Esophagus squamous epithelium (tissue), 5 donors: ENCODE data around the gene ZNF407. TPM values are rescaled to one million over a fixed set of nuclear protein-coding genes. Genes with fewer than 3 reads are reported as not detected.

ENCODE experiments used
- DNase-seq: peaks from one replicate; lab custom pipeline; 2025; lab: John Stamatoyannopoulos, UW
- H3K27ac ChIP-seq, 4 donors: fragments of 200-600 bp; sonication (generic); one replicate each; pipeline ENCODE4 v1.5.1; 2016 to 2019; ENCODE audit warnings: mild to moderate bottlenecking in 1 of 4
- H3K27me3 ChIP-seq, 4 donors: fragments of 200-600 bp; sonication (generic); 1 replicate in 3 of 4; 2 replicates in 1 of 4; pipeline versions ENCODE4 v1.5.1 to v1.6.0; 2017 to 2021; ENCODE audit warnings: antibody characterized with exemption in 1 of 4
- H3K36me3 ChIP-seq, 3 donors: fragments of 200-600 bp; sonication (generic); one replicate each; pipeline ENCODE4 v1.5.1; 2016 to 2019
- H3K4me1 ChIP-seq, 3 donors: fragments of 200-600 bp; sonication (generic); one replicate each; pipeline ENCODE4 v1.5.1; 2017 to 2019
- H3K4me3 ChIP-seq, 4 donors: fragments of 200-600 bp; sonication (generic); 1 replicate in 3 of 4; 2 replicates in 1 of 4; pipeline ENCODE4 v1.5.1; 2016 to 2019; ENCODE audit warnings: mild to moderate bottlenecking in 2 of 4, moderate library complexity in 1 of 4
- H3K9me3 ChIP-seq, 3 donors: fragments of 200-600 bp; sonication (generic); one replicate each; pipeline ENCODE4 v1.5.1; 2016 to 2019
- POLR2A ChIP-seq, 4 donors: fragments of 450-650 bp; IDR thresholded peaks; one replicate each; pipeline ENCODE4 v1.6.1; 2017; ENCODE audit warnings: antibody characterized with exemption in 4 of 4, mild to moderate bottlenecking in 4 of 4, moderate library complexity in 3 of 4
- WGBS, 2 donors: methylation state at CpG; one replicate each; pipeline ENCODE4 v1.1.5; 2018; 5-methylcytosine and 5-hydroxymethylcytosine counted together
- intact Hi-C: fragments of 100-400 bp; cut with DNase I; formaldehyde crosslinking; loops from one replicate; pipeline ENCODE4 v1.15.0; 2022
- total RNA-seq, 4 donors: library from RNA; depleted of rRNA; stranded (reverse); fragments of >200 nt; gene quantifications; one replicate each; pipeline ENCODE4 v1.1.0, GENCODE V29; 2016
- TF ChIP-seq, protein P1 (sequence below), 6 experiments: fragments of 450-650 bp in 4 of 6; fragments of 200-600 bp in 2 of 6; sonication (generic) in 2 of 6; IDR thresholded peaks; one replicate each; pipeline ENCODE4 v1.5.1; 2016 to 2019; ENCODE audit warnings: antibody characterized with exemption in 6 of 6, mild to moderate bottlenecking in 4 of 6, moderate library complexity in 4 of 6
- donor health status: DM: yes; HTN: yes; CAD: no.

Gene ZNF407
- total RNA-seq, 4 donors from 2014 or later: 6.4 to 21.2 (median 13.1) TPM

DNA sequence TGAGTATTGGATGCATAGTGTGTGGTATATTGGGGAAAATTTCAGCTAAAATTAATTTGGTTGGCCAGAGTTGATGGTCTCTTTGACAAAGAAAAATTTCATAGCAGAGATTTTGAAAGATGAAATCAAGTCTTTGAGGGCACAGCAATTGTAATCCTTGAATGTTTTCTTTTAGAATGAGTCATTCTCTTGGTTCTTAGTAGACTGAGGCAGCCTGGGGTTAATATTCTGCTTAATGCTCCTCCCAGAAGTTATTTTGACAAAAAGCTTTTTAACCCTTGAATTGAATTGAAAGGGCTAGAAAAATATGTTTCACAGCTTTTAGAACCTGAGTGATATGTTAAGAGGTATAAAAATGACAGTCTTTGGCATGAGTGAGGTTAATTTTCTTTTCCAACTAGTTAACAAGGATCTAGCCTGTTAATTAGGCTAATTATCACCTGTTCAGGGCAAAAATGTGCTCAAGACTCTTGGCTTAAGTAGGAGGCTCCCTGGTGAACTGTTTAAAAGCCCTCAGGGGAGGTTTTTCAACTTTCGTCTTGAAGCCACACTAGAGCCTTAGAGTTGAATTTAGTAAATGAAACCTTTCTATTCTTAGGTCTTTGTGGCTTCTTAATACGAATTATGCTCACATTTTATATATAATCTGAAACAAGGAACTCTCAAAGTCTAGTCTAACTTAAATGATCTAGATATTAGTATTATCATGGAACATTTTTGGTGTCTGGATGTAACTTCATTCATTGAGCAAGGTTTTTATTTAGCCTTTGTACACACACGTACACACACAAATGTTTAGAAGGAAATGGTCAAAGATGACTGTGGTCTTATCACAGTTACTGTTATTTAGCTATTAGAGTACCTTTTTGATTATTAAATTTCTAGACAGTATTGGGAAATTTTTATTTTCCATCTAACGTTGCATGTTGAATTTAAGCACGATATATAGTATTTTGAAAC, 272.5 kb downstream of the ZNF407 start:
- Histone ChIP-seq H3K4me3 (no peak overlapping the region), H3K9me3 (no peaks in the 10 kb centered on the region), H3K27ac (no peak overlapping the region), H3K36me3 (no peaks in the 10 kb centered on the region), H3K4me1 (peaks cover 0 to 7% (median 0%) of the 10 kb centered on the region in 3 donors), H3K27me3 (no peaks in the 10 kb centered on the region)
- intact Hi-C loops: no loop called here
- 66 to 74% methylated on average over 5 of the region's 5 CpGs for WGBS, 2 donors
- DNase-seq: no peak
- TF ChIP-seq, protein P1, sequence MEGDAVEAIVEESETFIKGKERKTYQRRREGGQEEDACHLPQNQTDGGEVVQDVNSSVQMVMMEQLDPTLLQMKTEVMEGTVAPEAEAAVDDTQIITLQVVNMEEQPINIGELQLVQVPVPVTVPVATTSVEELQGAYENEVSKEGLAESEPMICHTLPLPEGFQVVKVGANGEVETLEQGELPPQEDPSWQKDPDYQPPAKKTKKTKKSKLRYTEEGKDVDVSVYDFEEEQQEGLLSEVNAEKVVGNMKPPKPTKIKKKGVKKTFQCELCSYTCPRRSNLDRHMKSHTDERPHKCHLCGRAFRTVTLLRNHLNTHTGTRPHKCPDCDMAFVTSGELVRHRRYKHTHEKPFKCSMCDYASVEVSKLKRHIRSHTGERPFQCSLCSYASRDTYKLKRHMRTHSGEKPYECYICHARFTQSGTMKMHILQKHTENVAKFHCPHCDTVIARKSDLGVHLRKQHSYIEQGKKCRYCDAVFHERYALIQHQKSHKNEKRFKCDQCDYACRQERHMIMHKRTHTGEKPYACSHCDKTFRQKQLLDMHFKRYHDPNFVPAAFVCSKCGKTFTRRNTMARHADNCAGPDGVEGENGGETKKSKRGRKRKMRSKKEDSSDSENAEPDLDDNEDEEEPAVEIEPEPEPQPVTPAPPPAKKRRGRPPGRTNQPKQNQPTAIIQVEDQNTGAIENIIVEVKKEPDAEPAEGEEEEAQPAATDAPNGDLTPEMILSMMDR (IDR thresholded peaks at IDR 0.05): no peak

GRCh38 chr18:74870950-74871349, 273.3 kb downstream of the ZNF407 start:
- H3K27me3 ChIP-seq: no peaks in the 10 kb centered on the region
- H3K36me3 ChIP-seq: no peaks in the 10 kb centered on the region
- intact Hi-C loops: no loop called here
- 95 to 98% methylated on average over 5 of the region's 5 CpGs for WGBS, 2 donors
- DNase-seq: no peak
- no peak for TF ChIP-seq POLR2A (IDR thresholded peaks at IDR 0.05)
- TF ChIP-seq, protein P1 (IDR thresholded peaks at IDR 0.05): no peak
- H3K9me3 ChIP-seq: no peaks in the 10 kb centered on the region
- no peak overlapping the region for H3K27ac ChIP-seq
- peaks cover 0 to 7% (median 0%) of the 10 kb centered on the region in 3 donors for H3K4me1 ChIP-seq
- no peak overlapping the region for H3K4me3 ChIP-seq

DNA sequence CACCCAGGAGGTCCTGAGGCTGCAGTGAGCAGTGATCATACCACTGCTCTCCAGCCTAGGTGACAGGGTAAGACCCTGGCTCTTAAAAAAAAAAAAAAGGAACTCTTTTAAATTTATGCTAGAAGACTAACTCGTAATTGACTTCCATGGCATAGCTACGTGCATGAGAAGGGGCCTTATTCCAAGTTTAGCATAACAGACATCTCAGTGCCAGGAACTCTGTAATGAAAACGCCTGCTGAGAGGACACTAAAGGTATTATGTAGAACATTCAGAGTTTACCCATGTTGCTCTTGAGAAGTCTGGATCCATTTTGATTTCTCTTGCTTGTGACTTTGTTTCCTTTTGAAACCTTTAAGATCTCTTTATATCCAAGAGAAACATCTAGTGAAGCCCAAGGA, 276.0 kb downstream of the ZNF407 start:
- H3K36me3 ChIP-seq: peaks cover 0 to 6% (median 0%) of the 10 kb centered on the region in 3 donors
- H3K4me1 ChIP-seq: peaks cover 0 to 7% (median 0%) of the 10 kb centered on the region in 3 donors
- no peaks in the 10 kb centered on the region for H3K9me3 ChIP-seq
- TF ChIP-seq, protein P1 (IDR thresholded peaks at IDR 0.05): no peak
- TF ChIP-seq POLR2A (IDR thresholded peaks at IDR 0.05): no peak
- intact Hi-C loops: no loop called here
- WGBS, 2 donors: 74 to 96% methylated on average over 3 of the region's 3 CpGs
- H3K27ac ChIP-seq: no peak overlapping the region
- no peaks in the 10 kb centered on the region for H3K27me3 ChIP-seq
- H3K4me3 ChIP-seq: no peak overlapping the region
- DNase-seq: no peak

GRCh38 chr18:74874351-74874750, 276.7 kb downstream of the ZNF407 start:
- WGBS, 2 donors: 88 to 94% methylated on average over 5 of the region's 5 CpGs
- H3K9me3 ChIP-seq: no peaks in the 10 kb centered on the region
- DNase-seq: no peak
- H3K4me1 ChIP-seq: peaks cover 0 to 7% (median 0%) of the 10 kb centered on the region in 3 donors
- intact Hi-C loops: no loop called here
- no peaks in the 10 kb centered on the region for H3K27me3 ChIP-seq
- H3K4me3 ChIP-seq: no peak overlapping the region
- H3K36me3 ChIP-seq: peaks cover 0 to 6% (median 0%) of the 10 kb centered on the region in 3 donors
- TF ChIP-seq, protein P1 (IDR thresholded peaks at IDR 0.05): no peak
- TF ChIP-seq POLR2A (IDR thresholded peaks at IDR 0.05): no peak
- H3K27ac ChIP-seq: no peak overlapping the region

- Histone ChIP-seq H3K4me3 (no peak overlapping the region), H3K27ac (no peak overlapping the region), H3K36me3 (peaks cover 0 to 24% (median 0%) of the 10 kb centered on the region in 3 donors), H3K9me3 (no peaks in the 10 kb centered on the region), H3K4me1 (no peaks in the 10 kb centered on the region), H3K27me3 (no peaks in the 10 kb centered on the region)
- 91 to 94% methylated on average over 14 to 18 of the region's 18 CpGs for WGBS, 2 donors
- TF ChIP-seq POLR2A (IDR thresholded peaks at IDR 0.05): no peak
- TF ChIP-seq, protein P1 (IDR thresholded peaks at IDR 0.05): no peak
- intact Hi-C loops: no loop called here
- no peak for DNase-seq
Measured at GRCh38 chr18:74876630-74877243, 279.1 kb downstream of the ZNF407 start.
